WERI-Rb-1 (cell line): ENCODE measurements around the gene PDE6H.

Source experiments
- DNase-seq: peaks from one replicate; pipeline ENCODE4 v3.0.0-alpha.2; 2020
- H3K27ac ChIP-seq: fragments of 250-450 bp; sonication (Bioruptor Pico); 2 replicates; pipeline ENCODE4 v1.5.1; 2020; ENCODE audit warnings: mild to moderate bottlenecking, moderate library complexity
- H3K27me3 ChIP-seq: fragments of 250-450 bp; sonication (Bioruptor Pico); 2 replicates; pipeline ENCODE4 v1.5.1; 2021; ENCODE audit warnings: mild to moderate bottlenecking, low read depth, moderate library complexity; ENCODE audit not compliant: insufficient read depth, severe bottlenecking
- H3K36me3 ChIP-seq: fragments of 250-450 bp; sonication (Bioruptor Pico); 2 replicates; pipeline ENCODE4 v1.5.1; 2020; ENCODE audit warnings: mild to moderate bottlenecking, moderate library complexity
- H3K4me3 ChIP-seq: 2 replicates; pipeline ENCODE4 v1.5.1; 2011; ENCODE audit warnings: low read depth, mild to moderate bottlenecking, control low read depth, low read length
- H3K9me3 ChIP-seq: fragments of 250-450 bp; sonication (Bioruptor Pico); 2 replicates; pipeline ENCODE4 v1.5.1; 2021; ENCODE audit warnings: mild to moderate bottlenecking, moderate library complexity; ENCODE audit not compliant: severe bottlenecking
- TF ChIP-seq, protein P1 (sequence below): IDR thresholded peaks from 2 replicates; pipeline ENCODE4 v1.5.1; 2011; ENCODE audit warnings: low read depth, mild to moderate bottlenecking, control low read depth, inconsistent platforms, low read length

Gene PDE6H

DNA sequence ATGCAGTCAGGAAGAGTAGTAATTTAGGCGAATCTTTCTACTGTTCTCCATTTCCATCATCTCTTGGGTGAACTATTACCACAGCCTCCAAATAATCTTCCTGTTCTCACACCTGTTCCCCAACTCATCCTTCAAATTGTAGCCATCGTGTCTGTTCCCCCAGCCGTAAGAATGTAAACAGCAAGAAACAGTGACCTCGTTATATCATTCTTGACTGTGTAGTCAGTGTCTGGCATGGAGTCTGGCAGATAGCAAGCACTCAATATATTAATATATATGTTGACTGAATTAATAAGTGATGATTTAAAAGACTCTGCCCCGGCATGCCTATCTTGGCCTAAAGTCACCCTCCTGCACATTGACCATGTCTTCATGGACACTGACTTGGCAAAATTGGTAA, 20.3 kb downstream of the PDE6H start:
- no peak for DNase-seq
- no peak overlapping the region for H3K27ac ChIP-seq
- H3K4me3 ChIP-seq: no peak overlapping the region
- no peaks in the 10 kb centered on the region for H3K27me3 ChIP-seq
- TF ChIP-seq, protein P1, sequence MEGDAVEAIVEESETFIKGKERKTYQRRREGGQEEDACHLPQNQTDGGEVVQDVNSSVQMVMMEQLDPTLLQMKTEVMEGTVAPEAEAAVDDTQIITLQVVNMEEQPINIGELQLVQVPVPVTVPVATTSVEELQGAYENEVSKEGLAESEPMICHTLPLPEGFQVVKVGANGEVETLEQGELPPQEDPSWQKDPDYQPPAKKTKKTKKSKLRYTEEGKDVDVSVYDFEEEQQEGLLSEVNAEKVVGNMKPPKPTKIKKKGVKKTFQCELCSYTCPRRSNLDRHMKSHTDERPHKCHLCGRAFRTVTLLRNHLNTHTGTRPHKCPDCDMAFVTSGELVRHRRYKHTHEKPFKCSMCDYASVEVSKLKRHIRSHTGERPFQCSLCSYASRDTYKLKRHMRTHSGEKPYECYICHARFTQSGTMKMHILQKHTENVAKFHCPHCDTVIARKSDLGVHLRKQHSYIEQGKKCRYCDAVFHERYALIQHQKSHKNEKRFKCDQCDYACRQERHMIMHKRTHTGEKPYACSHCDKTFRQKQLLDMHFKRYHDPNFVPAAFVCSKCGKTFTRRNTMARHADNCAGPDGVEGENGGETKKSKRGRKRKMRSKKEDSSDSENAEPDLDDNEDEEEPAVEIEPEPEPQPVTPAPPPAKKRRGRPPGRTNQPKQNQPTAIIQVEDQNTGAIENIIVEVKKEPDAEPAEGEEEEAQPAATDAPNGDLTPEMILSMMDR: no peak
- peaks cover 2% of the 10 kb centered on the region for H3K9me3 ChIP-seq
- H3K36me3 ChIP-seq: no peaks in the 10 kb centered on the region

DNA sequence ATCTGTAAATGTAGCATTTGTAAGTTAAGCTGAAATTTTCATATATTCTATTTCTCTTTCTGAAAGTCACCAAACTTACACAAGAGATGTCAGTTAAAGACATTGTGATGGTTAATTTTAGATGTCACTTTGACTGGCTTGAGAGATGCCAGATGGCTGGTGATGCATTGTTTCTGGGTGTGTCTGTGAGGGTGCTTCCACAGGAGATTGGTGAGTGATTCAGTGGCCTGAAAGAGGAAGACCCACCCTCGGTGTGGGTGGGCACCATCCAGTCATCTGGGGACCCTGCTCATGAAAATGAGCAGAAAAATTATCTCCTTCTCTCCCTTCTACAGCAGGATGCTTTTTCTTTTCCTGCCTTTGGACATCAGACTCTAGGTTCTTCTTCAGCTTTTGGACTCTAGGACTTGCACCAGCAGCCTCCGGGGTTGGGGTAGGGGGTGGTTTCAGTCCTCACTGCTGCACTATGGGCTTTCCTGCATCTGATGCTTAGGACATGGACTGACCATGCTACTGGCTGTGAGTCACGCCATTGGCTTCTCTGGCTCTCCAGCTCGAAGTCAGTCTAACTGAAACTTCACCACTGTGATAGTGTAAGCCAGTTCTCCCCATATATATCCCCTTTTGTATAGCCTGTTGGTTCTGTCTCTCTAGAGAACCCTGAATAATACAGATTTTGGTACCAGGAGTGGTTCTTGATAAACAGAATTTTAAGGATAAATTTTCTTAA, 20.9 kb downstream of the PDE6H start:
- TF ChIP-seq, protein P1: no peak
- peaks cover 2% of the 10 kb centered on the region for H3K9me3 ChIP-seq
- H3K36me3 ChIP-seq: no peaks in the 10 kb centered on the region
- no peak overlapping the region for H3K4me3 ChIP-seq
- no peaks in the 10 kb centered on the region for H3K27me3 ChIP-seq
- no peak for DNase-seq
- no peak overlapping the region for H3K27ac ChIP-seq

DNA sequence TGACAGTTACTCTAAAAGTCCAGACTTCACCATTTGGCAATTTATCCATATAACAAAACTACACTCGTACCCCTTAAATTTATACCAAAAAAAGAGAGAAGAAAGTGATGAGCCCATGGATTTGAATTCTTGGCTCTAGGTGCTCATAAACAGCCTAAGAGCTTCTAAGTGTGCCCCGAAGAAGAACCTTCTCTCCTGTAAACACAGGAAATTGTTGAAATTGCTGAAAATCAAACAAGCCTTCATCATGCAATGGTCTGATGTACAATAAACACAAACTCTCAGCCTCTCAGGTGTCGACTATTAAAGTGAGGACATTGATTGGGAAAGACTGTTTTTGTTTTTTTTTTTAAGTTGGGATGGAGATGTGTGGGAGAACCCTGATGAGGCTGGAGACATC, 21.8 kb downstream of the PDE6H start:
- TF ChIP-seq, protein P1: no peak
- Histone ChIP-seq H3K36me3 (no peaks in the 10 kb centered on the region), H3K9me3 (peaks cover 2% of the 10 kb centered on the region), H3K27me3 (no peaks in the 10 kb centered on the region), H3K4me3 (no peak overlapping the region), H3K27ac (no peak overlapping the region)
- DNase-seq: no peak

DNA sequence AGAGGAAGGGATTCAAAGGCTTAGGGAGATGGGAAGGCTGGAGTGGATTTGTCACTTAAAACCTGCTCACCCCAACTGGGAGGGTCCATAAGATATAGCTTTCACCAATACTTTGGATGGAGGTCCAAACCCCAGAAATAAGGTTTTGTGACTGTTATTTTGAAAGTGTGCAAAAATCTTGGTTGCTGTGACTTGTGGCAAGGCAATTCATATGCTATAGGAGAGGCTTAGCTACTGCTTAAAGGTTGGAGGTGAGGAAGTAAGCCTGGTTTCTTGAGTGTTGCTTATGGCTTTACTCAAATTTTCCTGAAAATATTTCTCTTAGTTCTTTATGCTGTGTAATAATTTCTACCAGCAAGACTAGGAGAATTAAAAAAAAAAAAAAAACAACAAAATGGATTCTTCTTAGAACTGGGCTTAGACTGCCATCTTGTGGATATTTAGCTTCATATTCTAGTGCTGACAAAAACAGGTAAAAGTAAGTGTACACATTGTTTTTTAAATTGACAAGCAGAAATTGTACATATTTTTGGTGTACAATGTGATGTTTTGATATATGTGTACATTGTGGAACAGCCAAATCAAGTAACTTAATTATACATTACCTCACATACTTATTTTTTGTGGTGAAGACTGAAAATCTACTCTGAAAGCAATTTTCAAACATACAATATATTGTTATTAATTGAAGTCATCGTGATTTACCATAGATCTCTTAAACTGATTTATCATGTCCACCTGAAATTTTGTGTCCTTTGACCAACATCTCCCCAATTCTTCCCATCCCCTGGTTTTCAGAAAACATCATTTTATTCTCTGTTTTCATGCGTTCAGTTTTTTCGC, 23.0 kb downstream of the PDE6H start:
- Histone ChIP-seq H3K27ac (no peak overlapping the region), H3K27me3 (no peaks in the 10 kb centered on the region), H3K9me3 (peaks cover 2% of the 10 kb centered on the region), H3K36me3 (no peaks in the 10 kb centered on the region), H3K4me3 (no peak overlapping the region)
- DNase-seq: no peak
- TF ChIP-seq, protein P1: no peak

DNA sequence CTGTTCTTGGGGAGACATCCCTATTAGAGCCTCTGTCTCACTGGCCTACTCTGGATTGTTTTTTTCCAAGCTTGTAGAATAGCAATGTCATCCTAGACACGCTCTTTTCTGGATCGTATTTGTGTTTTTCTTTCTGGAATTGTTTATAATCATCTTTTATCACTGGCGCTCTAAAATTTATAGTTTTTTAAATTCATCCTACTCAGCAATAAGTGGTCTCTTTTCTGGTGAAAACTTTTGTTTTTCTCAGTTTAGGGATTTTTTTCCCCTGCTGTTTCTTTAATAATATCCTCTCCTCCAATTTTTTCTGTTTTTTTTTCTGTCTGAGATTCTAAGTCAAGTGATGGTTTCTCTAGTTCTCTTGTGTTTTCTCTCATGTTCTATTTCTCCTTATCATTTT, 25.2 kb downstream of the PDE6H start:
- TF ChIP-seq, protein P1: no peak
- H3K9me3 ChIP-seq: no peaks in the 10 kb centered on the region
- no peaks in the 10 kb centered on the region for H3K27me3 ChIP-seq
- no peak overlapping the region for H3K4me3 ChIP-seq
- H3K27ac ChIP-seq: no peak overlapping the region
- no peak for DNase-seq
- H3K36me3 ChIP-seq: no peaks in the 10 kb centered on the region
